ENCODE data around the gene NTM. TPM values are rescaled to one million over a fixed set of nuclear protein-coding genes. Genes with fewer than 3 reads are reported as not detected.

Gene NTM
- total RNA-seq, 1 experiment from 2014 or later = 16.4 TPM

- Mint-ChIP-seq H3K4me3 (peak overlapping the region; percentile 38), H3K27me3 (ENCODE audit: low read depth) (no peaks in the 10 kb centered on the region), H3K27ac (peak overlapping the region; percentile 91), H3K9me3 (no peaks in the 10 kb centered on the region), H3K4me1 (peaks cover 75% of the 10 kb centered on the region), H3K36me3 (no peaks in the 10 kb centered on the region)
- POLR2A ChIA-PET = no interaction called here
- no peak for DNase-seq (ENCODE audit: low spot score)
- ATAC-seq = peak; percentile 29
- TF ChIP-seq ARID4B (CRISPR knock-in tag; IDR thresholded peaks at IDR 0.05; ENCODE audit: borderline replicate concordance) = no peak
- TF ChIP-seq NFATC4 (CRISPR knock-in tag; IDR thresholded peaks at IDR 0.05) = no peak
- no peak for TF ChIP-seq ATF3 (CRISPR knock-in tag; conservative IDR thresholded peaks at IDR 0.05)
- TF ChIP-seq NFYB (CRISPR knock-in tag; conservative IDR thresholded peaks at IDR 0.05; ENCODE audit: low read depth) = no peak
- TF ChIP-seq CBFB (CRISPR knock-in tag; IDR thresholded peaks at IDR 0.05; ENCODE audit: low read depth) = no peak
- no peak for TF ChIP-seq JAZF1 (CRISPR knock-in tag; IDR thresholded peaks at IDR 0.05)
- TF ChIP-seq GRHL2 (CRISPR knock-in tag; IDR thresholded peaks at IDR 0.05; ENCODE audit: insufficient replicate concordance, severe bottlenecking) = no peak
- TF ChIP-seq NR3C1 (CRISPR knock-in tag; conservative IDR thresholded peaks at IDR 0.05; ENCODE audit: low read depth) = no peak
- TF ChIP-seq MLX (CRISPR knock-in tag; IDR thresholded peaks at IDR 0.05) = no peak
- CTCF ChIA-PET = interaction anchor here (1.0 to 1.7 kb wide), 6 partner anchors 31 to 149 kb away, joined by 3 to 7 read pairs (median 4); no protein-coding TSS in a partner anchor
Observed at GRCh38 chr11:131977854-131978253, 607.4 kb downstream of the NTM start.

- TF ChIP-seq, protein P1, sequence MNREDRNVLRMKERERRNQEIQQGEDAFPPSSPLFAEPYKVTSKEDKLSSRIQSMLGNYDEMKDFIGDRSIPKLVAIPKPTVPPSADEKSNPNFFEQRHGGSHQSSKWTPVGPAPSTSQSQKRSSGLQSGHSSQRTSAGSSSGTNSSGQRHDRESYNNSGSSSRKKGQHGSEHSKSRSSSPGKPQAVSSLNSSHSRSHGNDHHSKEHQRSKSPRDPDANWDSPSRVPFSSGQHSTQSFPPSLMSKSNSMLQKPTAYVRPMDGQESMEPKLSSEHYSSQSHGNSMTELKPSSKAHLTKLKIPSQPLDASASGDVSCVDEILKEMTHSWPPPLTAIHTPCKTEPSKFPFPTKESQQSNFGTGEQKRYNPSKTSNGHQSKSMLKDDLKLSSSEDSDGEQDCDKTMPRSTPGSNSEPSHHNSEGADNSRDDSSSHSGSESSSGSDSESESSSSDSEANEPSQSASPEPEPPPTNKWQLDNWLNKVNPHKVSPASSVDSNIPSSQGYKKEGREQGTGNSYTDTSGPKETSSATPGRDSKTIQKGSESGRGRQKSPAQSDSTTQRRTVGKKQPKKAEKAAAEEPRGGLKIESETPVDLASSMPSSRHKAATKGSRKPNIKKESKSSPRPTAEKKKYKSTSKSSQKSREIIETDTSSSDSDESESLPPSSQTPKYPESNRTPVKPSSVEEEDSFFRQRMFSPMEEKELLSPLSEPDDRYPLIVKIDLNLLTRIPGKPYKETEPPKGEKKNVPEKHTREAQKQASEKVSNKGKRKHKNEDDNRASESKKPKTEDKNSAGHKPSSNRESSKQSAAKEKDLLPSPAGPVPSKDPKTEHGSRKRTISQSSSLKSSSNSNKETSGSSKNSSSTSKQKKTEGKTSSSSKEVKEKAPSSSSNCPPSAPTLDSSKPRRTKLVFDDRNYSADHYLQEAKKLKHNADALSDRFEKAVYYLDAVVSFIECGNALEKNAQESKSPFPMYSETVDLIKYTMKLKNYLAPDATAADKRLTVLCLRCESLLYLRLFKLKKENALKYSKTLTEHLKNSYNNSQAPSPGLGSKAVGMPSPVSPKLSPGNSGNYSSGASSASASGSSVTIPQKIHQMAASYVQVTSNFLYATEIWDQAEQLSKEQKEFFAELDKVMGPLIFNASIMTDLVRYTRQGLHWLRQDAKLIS (CRISPR knock-in tag; IDR thresholded peaks at IDR 0.05; ENCODE audit: borderline replicate concordance) = no peak
- TF ChIP-seq ZNF121 (CRISPR knock-in tag; IDR thresholded peaks at IDR 0.05) (no peak), FOXK1 (CRISPR knock-in tag; IDR thresholded peaks at IDR 0.05) (no peak)
- TF ChIP-seq, protein P2, sequence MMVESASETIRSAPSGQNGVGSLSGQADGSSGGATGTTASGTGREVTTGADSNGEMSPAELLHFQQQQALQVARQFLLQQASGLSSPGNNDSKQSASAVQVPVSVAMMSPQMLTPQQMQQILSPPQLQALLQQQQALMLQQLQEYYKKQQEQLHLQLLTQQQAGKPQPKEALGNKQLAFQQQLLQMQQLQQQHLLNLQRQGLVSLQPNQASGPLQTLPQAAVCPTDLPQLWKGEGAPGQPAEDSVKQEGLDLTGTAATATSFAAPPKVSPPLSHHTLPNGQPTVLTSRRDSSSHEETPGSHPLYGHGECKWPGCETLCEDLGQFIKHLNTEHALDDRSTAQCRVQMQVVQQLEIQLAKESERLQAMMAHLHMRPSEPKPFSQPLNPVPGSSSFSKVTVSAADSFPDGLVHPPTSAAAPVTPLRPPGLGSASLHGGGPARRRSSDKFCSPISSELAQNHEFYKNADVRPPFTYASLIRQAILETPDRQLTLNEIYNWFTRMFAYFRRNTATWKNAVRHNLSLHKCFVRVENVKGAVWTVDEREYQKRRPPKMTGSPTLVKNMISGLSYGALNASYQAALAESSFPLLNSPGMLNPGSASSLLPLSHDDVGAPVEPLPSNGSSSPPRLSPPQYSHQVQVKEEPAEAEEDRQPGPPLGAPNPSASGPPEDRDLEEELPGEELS (CRISPR knock-in tag; IDR thresholded peaks at IDR 0.05) = no peak
- TF ChIP-seq, protein P3, sequence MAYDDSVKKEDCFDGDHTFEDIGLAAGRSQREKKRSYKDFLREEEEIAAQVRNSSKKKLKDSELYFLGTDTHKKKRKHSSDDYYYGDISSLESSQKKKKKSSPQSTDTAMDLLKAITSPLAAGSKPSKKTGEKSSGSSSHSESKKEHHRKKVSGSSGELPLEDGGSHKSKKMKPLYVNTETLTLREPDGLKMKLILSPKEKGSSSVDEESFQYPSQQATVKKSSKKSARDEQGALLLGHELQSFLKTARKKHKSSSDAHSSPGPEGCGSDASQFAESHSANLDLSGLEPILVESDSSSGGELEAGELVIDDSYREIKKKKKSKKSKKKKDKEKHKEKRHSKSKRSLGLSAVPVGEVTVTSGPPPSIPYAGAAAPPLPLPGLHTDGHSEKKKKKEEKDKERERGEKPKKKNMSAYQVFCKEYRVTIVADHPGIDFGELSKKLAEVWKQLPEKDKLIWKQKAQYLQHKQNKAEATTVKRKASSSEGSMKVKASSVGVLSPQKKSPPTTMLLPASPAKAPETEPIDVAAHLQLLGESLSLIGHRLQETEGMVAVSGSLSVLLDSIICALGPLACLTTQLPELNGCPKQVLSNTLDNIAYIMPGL (CRISPR knock-in tag; IDR thresholded peaks at IDR 0.05) = no peak
- DNase-seq (ENCODE audit: low spot score) (no peak), ATAC-seq (peak; percentile 38)
- no peaks in the 10 kb centered on the region for H3K36me3 Mint-ChIP-seq
- H3K4me3 Mint-ChIP-seq = no peak overlapping the region
- ChIA-PET POLR2A (no interaction called here), CTCF (interaction anchor here (1.3 to 1.7 kb wide), 3 partner anchors 30 to 148 kb away, joined by 3 to 7 read pairs (median 6); no protein-coding TSS in a partner anchor)
- H3K27ac Mint-ChIP-seq = peak overlapping the region; percentile 70; the same call in 1 of the 2 replicates
- peaks cover 76% of the 10 kb centered on the region for H3K4me1 Mint-ChIP-seq
- no peaks in the 10 kb centered on the region for H3K9me3 Mint-ChIP-seq
- H3K27me3 Mint-ChIP-seq (ENCODE audit: low read depth) = no peaks in the 10 kb centered on the region
Observed at GRCh38 chr11:131978351-131978750, 607.9 kb downstream of the NTM start.
